ENCODE results near the gene KLHL22. TPM values are rescaled to one million over a fixed set of nuclear protein-coding genes. Genes with fewer than 3 reads are reported as not detected.

The KLHL22 gene
- total RNA-seq, 4 donors from 2014 or later = 14.1 to 73.8 (median 42.7) TPM

GRCh38 chr22:20517841-20518592 is 22.4 kb upstream of the KLHL22 start:
- no peak for DNase-seq
- Histone ChIP-seq H3K9me3 (no peaks in the 10 kb centered on the region), H3K4me1 (peaks cover 0 to 10% of the 10 kb centered on the region in 2 donors), H3K36me3 (no peaks in the 10 kb centered on the region), H3K27me3 (no peaks in the 10 kb centered on the region), H3K4me3 (no peak overlapping the region), H3K27ac (no peak overlapping the region)
- intact Hi-C loops (cut with DNase I; ENCODE audit: low total_unique reads) = no loop called here
- TF ChIP-seq POLR2A (IDR thresholded peaks at IDR 0.05) (no peak), CTCF (IDR thresholded peaks at IDR 0.05) (no peak)

GRCh38 chr22:20517422-20517821 is 21.8 kb upstream of the KLHL22 start:
- no peak for DNase-seq
- intact Hi-C loops (cut with DNase I; ENCODE audit: low total_unique reads) = no loop called here
- H3K27ac ChIP-seq = no peak overlapping the region
- no peaks in the 10 kb centered on the region for H3K36me3 ChIP-seq
- H3K9me3 ChIP-seq = no peaks in the 10 kb centered on the region
- no peaks in the 10 kb centered on the region for H3K27me3 ChIP-seq
- H3K4me1 ChIP-seq = peaks cover 0 to 10% of the 10 kb centered on the region in 2 donors
- TF ChIP-seq POLR2A (IDR thresholded peaks at IDR 0.05) (no peak), CTCF (IDR thresholded peaks at IDR 0.05) (no peak)
- no peak overlapping the region for H3K4me3 ChIP-seq

GRCh38 chr22:20516399-20516798 is 20.8 kb upstream of the KLHL22 start:
- Histone ChIP-seq H3K36me3 (no peaks in the 10 kb centered on the region), H3K9me3 (no peaks in the 10 kb centered on the region), H3K4me3 (no peak overlapping the region), H3K27ac (no peak overlapping the region), H3K4me1 (peaks cover 0 to 10% of the 10 kb centered on the region in 2 donors), H3K27me3 (no peaks in the 10 kb centered on the region)
- no peak for TF ChIP-seq POLR2A (IDR thresholded peaks at IDR 0.05)
- TF ChIP-seq CTCF (IDR thresholded peaks at IDR 0.05) = no peak
- no peak for DNase-seq
- intact Hi-C loops (cut with DNase I; ENCODE audit: low total_unique reads) = no loop called here

GRCh38 chr22:20514658-20515406 is 19.2 kb upstream of the KLHL22 start:
- H3K36me3 ChIP-seq = no peaks in the 10 kb centered on the region
- no peaks in the 10 kb centered on the region for H3K27me3 ChIP-seq
- H3K27ac ChIP-seq = peak overlapping the region in 1 of 2 donors; percentile 19
- H3K4me3 ChIP-seq = no peak overlapping the region
- no peaks in the 10 kb centered on the region for H3K9me3 ChIP-seq
- H3K4me1 ChIP-seq = peaks cover 0 to 18% of the 10 kb centered on the region in 2 donors
- TF ChIP-seq CTCF (IDR thresholded peaks at IDR 0.05) (no peak), POLR2A (IDR thresholded peaks at IDR 0.05) (no peak)
- DNase-seq = peak in 1 of 2 donors; percentile 31
- intact Hi-C loops (cut with DNase I; ENCODE audit: low total_unique reads) = no loop called here

Data from uterus (tissue), 4 donors.